K562 (cell line): ENCODE results near the gene AGL. TPM values are rescaled to one million over a fixed set of nuclear protein-coding genes. Genes with fewer than 3 reads are reported as not detected.

Source experiments
- ATAC-seq: fragments of 200-7000 bp; cut with Tn5 transposase; 3 replicates; pipeline ENCODE4 v1.9.1; 2020; ENCODE audit warnings: moderate library complexity
- BruUV-seq: library from RNA; stranded (reverse); fragments of 400-500 nt; replicated peaks from 2 replicates; lab custom pipeline; 2021; lab: Mats Ljungman, UMichigan
- CTCF ChIA-PET: fragments of 300-600 bp; formaldehyde crosslinking; extraction: SDS; loops from one replicate; lab custom pipeline; 2021; ENCODE audit warnings: low intra/inter-chr PET ratio; lab: Yijun Ruan, JAX
- POLR2A ChIA-PET: fragments of 300-600, 350-650 bp; sonication (Branson Sonifier 250); formaldehyde crosslinking; extraction: SDS; loops from one replicate; lab custom pipeline; 2021; ENCODE audit warnings: antibody characterized with exemption, inconsistent platforms; lab: Yijun Ruan, JAX
- DNase-seq, 4 experiments: peaks; one replicate each; pipeline versions ENCODE4 v3.0.0 to v3.0.0-alpha.2; 2011 to 2018; ENCODE audit warnings: low spot score in 3 of 4, mixed read lengths in 3 of 4; ENCODE audit errors: extremely low read depth in 1 of 4
- FAIRE-seq: peaks from 2 replicates; lab custom pipeline; 2011; peaks lifted over from hg19 to GRCh38; lab: Jason Lieb, UNC
- H2AFZ ChIP-seq: 2 replicates; pipeline ENCODE4 v1.6.0; 2011; ENCODE audit warnings: low read depth, low read length, control low read depth, inconsistent platforms
- H3K27ac ChIP-seq: fragments of 200-600 bp; 3 replicates; pipeline ENCODE4 v1.8.0; 2011; ENCODE audit warnings: low read depth, mild to moderate bottlenecking, control low read depth, inconsistent platforms, low read length, moderate library complexity, mixed read lengths; ENCODE audit errors: extremely low read depth
- H3K27me3 ChIP-seq, 2 experiments: fragments of 300-600 bp in 1 of 2; 2 replicates in 1 of 2; 3 replicates in 1 of 2; pipeline versions ENCODE4 v1.6.0 to v1.8.0; 2011; ENCODE audit warnings: inconsistent platforms in 2 of 2, low read length in 2 of 2, mild to moderate bottlenecking in 1 of 2, mixed read lengths in 1 of 2, moderate library complexity in 1 of 2; ENCODE audit not compliant: control insufficient read depth in 2 of 2, insufficient read depth in 2 of 2
- H3K36me3 ChIP-seq: fragments of 300-600 bp; 3 replicates; pipeline ENCODE4 v1.8.0; 2011; ENCODE audit warnings: mild to moderate bottlenecking, low read length, inconsistent platforms; ENCODE audit not compliant: control insufficient read depth, insufficient read depth
- H3K4me1 ChIP-seq, 2 experiments: fragments of 200-600 bp in 1 of 2; replicated peaks in 1 of 2; 2 replicates in 1 of 2; 3 replicates in 1 of 2; pipeline versions ENCODE4 v1.5.1 to v1.8.0; 2011; ENCODE audit warnings: inconsistent platforms in 2 of 2, low read length in 2 of 2, mild to moderate bottlenecking in 1 of 2, mixed read lengths in 1 of 2, moderate library complexity in 1 of 2; ENCODE audit not compliant: control insufficient read depth in 2 of 2, insufficient read depth in 2 of 2
- H3K4me2 ChIP-seq: 2 replicates; pipeline ENCODE4 v1.6.1; 2011; ENCODE audit warnings: low read length, control low read depth, inconsistent platforms, mixed read lengths; ENCODE audit not compliant: insufficient read depth
- H3K4me3 ChIP-seq: fragments of 200-600 bp; sonication (generic), shearing (Covaris generic); 2 replicates; pipeline ENCODE4 v1.5.1; 2016; ENCODE audit warnings: control low read depth, inconsistent platforms
- H3K79me2 ChIP-seq: fragments of 200-600 bp; 3 replicates; pipeline ENCODE4 v1.8.0; 2011; ENCODE audit warnings: low read length, inconsistent platforms; ENCODE audit not compliant: control insufficient read depth, insufficient read depth
- H3K9ac ChIP-seq, 2 experiments: 2 replicates each; pipeline versions ENCODE4 v1.6.0 to v1.6.1; 2011; ENCODE audit warnings: low read depth in 2 of 2, low read length in 2 of 2, control low read depth in 1 of 2, inconsistent platforms in 1 of 2, mild to moderate bottlenecking in 1 of 2, mixed read lengths in 1 of 2; ENCODE audit not compliant: insufficient read depth in 1 of 2
- H3K9me1 ChIP-seq: one replicate; pipeline ENCODE4 v1.6.0; 2011; ENCODE audit warnings: inconsistent platforms, mild to moderate bottlenecking, low read length, moderate library complexity; ENCODE audit not compliant: control insufficient read depth, insufficient read depth
- H3K9me3 ChIP-seq: replicated peaks from 2 replicates; pipeline ENCODE4 v1.5.1; 2011; ENCODE audit warnings: low read depth, low read length, inconsistent platforms; ENCODE audit not compliant: control insufficient read depth, insufficient read depth
- H4K20me1 ChIP-seq: replicated peaks from 2 replicates; pipeline ENCODE4 v1.6.1; 2011; ENCODE audit warnings: low read length, inconsistent platforms, mixed read lengths; ENCODE audit not compliant: control insufficient read depth, insufficient read depth
- ATF7 ChIP-seq: fragments of 450-650 bp; IDR thresholded peaks from 2 replicates; pipeline ENCODE4 v1.7.1; 2014; ENCODE audit warnings: mild to moderate bottlenecking, moderate library complexity
- CBFA2T3 ChIP-seq: fragments of 450-650 bp; IDR thresholded peaks from 2 replicates; pipeline ENCODE4 v1.6.1; 2017
- DPF2 ChIP-seq: fragments of 450-650 bp; IDR thresholded peaks from 2 replicates; pipeline ENCODE4 v1.6.1; 2016
- HDGF ChIP-seq: fragments of 450-650 bp; IDR thresholded peaks from 2 replicates; pipeline ENCODE4 v1.6.1; 2016
- JUND ChIP-seq, 2 experiments: IDR thresholded peaks; 2 replicates in 1 of 2; 3 replicates in 1 of 2; pipeline ENCODE4 v1.6.1; 2011; ENCODE audit warnings: borderline replicate concordance in 2 of 2, low read depth in 2 of 2, low read length in 2 of 2, improper control_type of control experiment in 1 of 2, missing biosample characterization in 1 of 2, missing genetic modification characterization in 1 of 2, missing genetic modification reagents in 1 of 2
- LCOR ChIP-seq: sonication (generic); formaldehyde crosslinking; IDR thresholded peaks from 2 replicates; pipeline ENCODE4 v1.8.0; 2022; ENCODE audit warnings: mild to moderate bottlenecking, missing genetic modification reagents
- MTA3 ChIP-seq: fragments of 450-650 bp; formaldehyde crosslinking; IDR thresholded peaks from 2 replicates; pipeline ENCODE4 v1.6.1; 2017; ENCODE audit warnings: mild to moderate bottlenecking, borderline replicate concordance
- RBFOX2 ChIP-seq: fragments of 200-400 bp; formaldehyde crosslinking; IDR thresholded peaks from 2 replicates; pipeline ENCODE4 v1.6.1; 2017; ENCODE audit warnings: low read depth, mild to moderate bottlenecking, low read length, moderate library complexity
- SETDB1 ChIP-seq: IDR thresholded peaks from one replicate; pipeline ENCODE4 v1.6.1; 2012; ENCODE audit warnings: low read length, control low read depth, inconsistent platforms
- SIN3A ChIP-seq, 2 experiments: fragments of 150-350 bp in 1 of 2; IDR thresholded peaks; 2 replicates each; pipeline ENCODE4 v1.6.1; 2011 to 2016; ENCODE audit warnings: borderline replicate concordance in 2 of 2, low read depth in 2 of 2, low read length in 2 of 2, mild to moderate bottlenecking in 2 of 2, moderate library complexity in 2 of 2; ENCODE audit not compliant: control insufficient read depth in 1 of 2
- SNIP1 ChIP-seq: fragments of 450-650 bp; IDR thresholded peaks from 2 replicates; pipeline ENCODE4 v1.7.1; 2017; ENCODE audit warnings: low read depth, mild to moderate bottlenecking
- TAF7 ChIP-seq: fragments of 450-650 bp; IDR thresholded peaks from 2 replicates; pipeline ENCODE4 v1.6.1; 2016; ENCODE audit warnings: missing genetic modification characterization, missing compliant biosample characterization
- TGIF2 ChIP-seq: sonication (generic); formaldehyde crosslinking; IDR thresholded peaks from 2 replicates; pipeline ENCODE4 v1.8.1; 2022; ENCODE audit warnings: mild to moderate bottlenecking, missing genetic modification reagents, moderate library complexity
- ZFP36 ChIP-seq: fragments of 150-350 bp; IDR thresholded peaks from 2 replicates; pipeline ENCODE4 v1.6.1; 2018; ENCODE audit warnings: low read length, low read depth; ENCODE audit not compliant: partially characterized antibody
- WGBS: fragments of 100-300 bp; shearing (Covaris generic); methylation state at CpG from one replicate; pipeline ENCODE4 v1.1.6; 2016; ENCODE audit warnings: low coverage, mixed read lengths; ENCODE audit not compliant: insufficient coverage; ENCODE audit errors: missing lambda C conversion rate; 5-methylcytosine and 5-hydroxymethylcytosine counted together
- in situ Hi-C: fragments of 300-500 bp; cut with MboI; formaldehyde crosslinking; loops from 4 replicates; pipeline ENCODE4 v1.15.0; 2018; ENCODE audit warnings: inconsistent platforms, mixed read lengths
- intact Hi-C: fragments of 100-400 bp; cut with micrococcal nuclease; formaldehyde crosslinking; loops from 2 replicates; pipeline ENCODE4 v1.14.2; 2022
- polyA plus RNA-seq, 8 experiments: library from polyadenylated mRNA; depleted of rRNA in 4 of 8; stranded (reverse) in 5 of 8; unstranded in 3 of 8; fragments of >200 nt; fragmentation: Nextera tagmentation in 2 of 8; fragmentation: Illumina TruSeq in 1 of 8; extraction: Ambion mirVana in 2 of 8; extraction: Trizol in 1 of 8; gene quantifications; 2 replicates each; pipeline versions ENCODE4 v1.2.1 to v1.2.3, GENCODE V29; 2011 to 2014; ENCODE audit warnings: inconsistent platforms in 1 of 8, missing spikeins in 1 of 8
- total RNA-seq, 7 experiments: library from RNA; depleted of rRNA in 6 of 7; stranded (reverse); fragments of >200 nt in 6 of 7; fragmentation: Illumina TruSeq in 2 of 7; extraction: Trizol in 2 of 7; gene quantifications; 2 replicates each; pipeline versions ENCODE4 v1.2.1 to v1.2.3, GENCODE V29; 2011 to 2021; ENCODE audit warnings: low replicate concordance in 1 of 7
- TF ChIP-seq, protein P1 (sequence below): sonication (generic); formaldehyde crosslinking; IDR thresholded peaks from 2 replicates; pipeline ENCODE4 v1.8.0; 2023; ENCODE audit warnings: mild to moderate bottlenecking, missing genetic modification reagents
- TF ChIP-seq, protein P2 (sequence below): fragments of 450-650 bp; IDR thresholded peaks from 2 replicates; pipeline ENCODE4 v1.6.1; 2016; ENCODE audit warnings: antibody characterized with exemption

The AGL gene
- total and polyA plus RNA-seq, 9 of the 15 experiments (the other 6 are each of a cell fraction or from before 2014, with no cell fraction given) = 6.3 to 20.4 (median 12.4) TPM

- ATAC-seq (peak; percentile 95), FAIRE-seq (peak; percentile 90), DNase-seq (peak; percentile 74 to 93 (median 82))
- in situ Hi-C loops (loop anchor here (10.0 kb wide), 2 partner anchors 646 to 1056 kb away; no protein-coding TSS in a partner anchor), intact Hi-C loops (loop anchor here (1.0 to 5.0 kb wide), 7 partner anchors 36 to 1060 kb away; partner anchors contain the start of genes SASS6 and TRMT13)
- Histone ChIP-seq H3K9me3 (no peaks in the 10 kb centered on the region; the same call in 1 of the 2 replicates), H4K20me1 (no peaks in the 10 kb centered on the region), H3K9ac (peak overlapping the region in 1 of 2 experiments; percentile 68; a peak in 2 of 4 replicates), H3K79me2 (no peaks in the 10 kb centered on the region), H3K27me3 (no peaks in the 10 kb centered on the region), H2AFZ (peak overlapping the region; percentile 99), H3K9me1 (no peaks in the 10 kb centered on the region), H3K36me3 (no peaks in the 10 kb centered on the region), H3K27ac (peak overlapping the region; percentile 69), H3K4me2 (peak overlapping the region; percentile 59), H3K4me3 (no peak overlapping the region), H3K4me1 (peaks cover 0 to 11% of the 10 kb centered on the region in 2 experiments; a peak in 2 of 5 replicates)
- no TSS peak for BruUV-seq
- ChIA-PET CTCF (interaction anchor here (0.6 to 2.1 kb wide), 6 partner anchors 62 to 1060 kb away, joined by 3 to 12 read pairs (median 8); no protein-coding TSS in a partner anchor), POLR2A (no interaction called here)
- WGBS = 4% methylated on average over 7 of the region's 7 CpGs
- peak; percentile 33 for TF ChIP-seq ZFP36
- peak; percentile 69; the same call in 1 of the 2 replicates for TF ChIP-seq LCOR (CRISPR knock-in tag)
- TF ChIP-seq ATF7 = peak; percentile 53; the same call in 1 of the 2 replicates
- TF ChIP-seq, protein P1, sequence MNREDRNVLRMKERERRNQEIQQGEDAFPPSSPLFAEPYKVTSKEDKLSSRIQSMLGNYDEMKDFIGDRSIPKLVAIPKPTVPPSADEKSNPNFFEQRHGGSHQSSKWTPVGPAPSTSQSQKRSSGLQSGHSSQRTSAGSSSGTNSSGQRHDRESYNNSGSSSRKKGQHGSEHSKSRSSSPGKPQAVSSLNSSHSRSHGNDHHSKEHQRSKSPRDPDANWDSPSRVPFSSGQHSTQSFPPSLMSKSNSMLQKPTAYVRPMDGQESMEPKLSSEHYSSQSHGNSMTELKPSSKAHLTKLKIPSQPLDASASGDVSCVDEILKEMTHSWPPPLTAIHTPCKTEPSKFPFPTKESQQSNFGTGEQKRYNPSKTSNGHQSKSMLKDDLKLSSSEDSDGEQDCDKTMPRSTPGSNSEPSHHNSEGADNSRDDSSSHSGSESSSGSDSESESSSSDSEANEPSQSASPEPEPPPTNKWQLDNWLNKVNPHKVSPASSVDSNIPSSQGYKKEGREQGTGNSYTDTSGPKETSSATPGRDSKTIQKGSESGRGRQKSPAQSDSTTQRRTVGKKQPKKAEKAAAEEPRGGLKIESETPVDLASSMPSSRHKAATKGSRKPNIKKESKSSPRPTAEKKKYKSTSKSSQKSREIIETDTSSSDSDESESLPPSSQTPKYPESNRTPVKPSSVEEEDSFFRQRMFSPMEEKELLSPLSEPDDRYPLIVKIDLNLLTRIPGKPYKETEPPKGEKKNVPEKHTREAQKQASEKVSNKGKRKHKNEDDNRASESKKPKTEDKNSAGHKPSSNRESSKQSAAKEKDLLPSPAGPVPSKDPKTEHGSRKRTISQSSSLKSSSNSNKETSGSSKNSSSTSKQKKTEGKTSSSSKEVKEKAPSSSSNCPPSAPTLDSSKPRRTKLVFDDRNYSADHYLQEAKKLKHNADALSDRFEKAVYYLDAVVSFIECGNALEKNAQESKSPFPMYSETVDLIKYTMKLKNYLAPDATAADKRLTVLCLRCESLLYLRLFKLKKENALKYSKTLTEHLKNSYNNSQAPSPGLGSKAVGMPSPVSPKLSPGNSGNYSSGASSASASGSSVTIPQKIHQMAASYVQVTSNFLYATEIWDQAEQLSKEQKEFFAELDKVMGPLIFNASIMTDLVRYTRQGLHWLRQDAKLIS (CRISPR knock-in tag) = peak; percentile 52; the same call in 1 of the 2 replicates
- peak; percentile 73 for TF ChIP-seq DPF2
- TF ChIP-seq RBFOX2 = 0 out of 2 replicates have a peak, but pooled peaks have one; percentile 32
- TF ChIP-seq TGIF2 (CRISPR knock-in tag) = peak; percentile 19; the same call in 1 of the 2 replicates
- TF ChIP-seq, protein P2, sequence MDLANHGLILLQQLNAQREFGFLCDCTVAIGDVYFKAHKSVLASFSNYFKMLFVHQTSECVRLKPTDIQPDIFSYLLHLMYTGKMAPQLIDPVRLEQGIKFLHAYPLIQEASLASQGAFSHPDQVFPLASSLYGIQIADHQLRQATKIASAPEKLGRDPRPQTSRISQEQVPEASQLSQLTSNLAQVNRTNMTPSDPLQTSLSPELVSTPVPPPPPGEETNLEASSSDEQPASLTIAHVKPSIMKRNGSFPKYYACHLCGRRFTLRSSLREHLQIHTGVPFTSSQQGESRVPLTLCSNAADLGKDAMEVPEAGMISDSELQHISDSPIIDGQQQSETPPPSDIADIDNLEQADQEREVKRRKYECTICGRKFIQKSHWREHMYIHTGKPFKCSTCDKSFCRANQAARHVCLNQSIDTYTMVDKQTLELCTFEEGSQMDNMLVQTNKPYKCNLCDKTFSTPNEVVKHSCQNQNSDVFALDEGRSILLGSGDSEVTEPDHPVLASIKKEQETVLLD = 0 out of 2 replicates have a peak, but pooled peaks have one; percentile 34
- peak; percentile 30; the same call in 1 of the 2 replicates for TF ChIP-seq CBFA2T3
- no peak for TF ChIP-seq SETDB1
- TF ChIP-seq HDGF = no peak
- 0 out of 2 replicates have a peak, but pooled peaks have one; percentile 51 for TF ChIP-seq SNIP1
- peak; percentile 49; the same call in 1 of the 2 replicates for TF ChIP-seq JUND (IDR thresholded peaks at IDR 0.05; ENCODE audit: borderline replicate concordance, low read depth, low read length)
- no peak for TF ChIP-seq JUND (tag; IDR thresholded peaks at IDR 0.05; ENCODE audit: borderline replicate concordance, low read depth, low read length)
- TF ChIP-seq SIN3A (IDR thresholded peaks at IDR 0.05; ENCODE audit: borderline replicate concordance in 2 of 2, control insufficient read depth in 1 of 2, low read depth in 2 of 2, low read length in 2 of 2) = no peak
- TF ChIP-seq TAF7 (tag) = no peak
- peak; percentile 39; the same call in 1 of the 2 replicates for TF ChIP-seq MTA3
These were observed 41.6 kb upstream of the AGL start for GRCh38 chr1:99808391-99809115.
